GM23248 (cell line): Measurements from ENCODE around the gene MAGI1. TPM values are rescaled to one million over a fixed set of nuclear protein-coding genes. Genes with fewer than 3 reads are reported as not detected.
"Not testable (repeated sequence)": the region's sequence is repeated elsewhere in the genome, so short reads cannot be mapped to it uniquely, and the experiment has no call there.

ENCODE experiments used
- DNase-seq: peaks from one replicate; pipeline ENCODE4 v3.0.0-alpha.2; 2015
- H2AFZ ChIP-seq: fragments of 200-600 bp; sonication (generic); 2 replicates; pipeline ENCODE4 v1.6.1; 2016; ENCODE audit warnings: antibody characterized with exemption
- H3F3A ChIP-seq: fragments of 200-600 bp; sonication (generic); 2 replicates; pipeline ENCODE4 v1.6.1; 2016; ENCODE audit warnings: mild to moderate bottlenecking, antibody characterized with exemption, mixed run types; ENCODE audit not compliant: insufficient read depth
- H3K27ac ChIP-seq: fragments of 200-600 bp; sonication (generic); 2 replicates; pipeline ENCODE4 v1.5.1; 2016; ENCODE audit warnings: mild to moderate bottlenecking
- H3K27me3 ChIP-seq: fragments of 200-600 bp; sonication (generic); replicated peaks from 2 replicates; pipeline ENCODE4 v1.6.1; 2016; ENCODE audit warnings: mild to moderate bottlenecking; ENCODE audit not compliant: insufficient read depth
- H3K36me3 ChIP-seq: fragments of 200-600 bp; sonication (generic); 2 replicates; pipeline ENCODE4 v1.6.1; 2016; ENCODE audit warnings: low read depth, mild to moderate bottlenecking
- H3K4me1 ChIP-seq: fragments of 200-600 bp; sonication (generic); 2 replicates; pipeline ENCODE4 v1.6.1; 2016; ENCODE audit warnings: mild to moderate bottlenecking; ENCODE audit not compliant: insufficient read depth
- H3K4me2 ChIP-seq: fragments of 200-600 bp; sonication (generic); one replicate; pipeline ENCODE4 v1.6.1; 2016; ENCODE audit warnings: mild to moderate bottlenecking; ENCODE audit not compliant: unreplicated experiment
- H3K4me3 ChIP-seq: fragments of 200-600 bp; sonication (generic); 2 replicates; pipeline ENCODE4 v1.5.1; 2016; ENCODE audit warnings: mild to moderate bottlenecking
- H3K79me2 ChIP-seq: fragments of 200-600 bp; sonication (generic); 2 replicates; pipeline ENCODE4 v1.6.1; 2016; ENCODE audit warnings: mild to moderate bottlenecking; ENCODE audit not compliant: insufficient read depth
- H3K9ac ChIP-seq: fragments of 200-600 bp; sonication (generic); 2 replicates; pipeline ENCODE4 v1.6.1; 2016; ENCODE audit warnings: mild to moderate bottlenecking
- H3K9me2 ChIP-seq: fragments of 200-600 bp; sonication (generic); 2 replicates; pipeline ENCODE4 v1.6.1; 2016; ENCODE audit warnings: mixed run types, mild to moderate bottlenecking, moderate library complexity; ENCODE audit not compliant: insufficient read depth
- H3K9me3 ChIP-seq: fragments of 200-600 bp; sonication (generic); one replicate; pipeline ENCODE4 v1.6.1; 2017; ENCODE audit warnings: low read depth
- H4K20me1 ChIP-seq: fragments of 200-600 bp; sonication (generic); 2 replicates; pipeline ENCODE4 v1.6.0; 2016; ENCODE audit not compliant: insufficient read depth
- EZH2 ChIP-seq: fragments of 200-600 bp; sonication (generic); IDR thresholded peaks from 2 replicates; pipeline ENCODE4 v1.6.1; 2018; ENCODE audit warnings: antibody characterized with exemption, mild to moderate bottlenecking; ENCODE audit not compliant: insufficient read depth, poor library complexity, severe bottlenecking
- EZH2phosphoT487 ChIP-seq: fragments of 200-600 bp; sonication (generic); IDR thresholded peaks from 2 replicates; pipeline ENCODE4 v1.6.1; 2018; ENCODE audit warnings: antibody characterized with exemption, moderate library complexity, mild to moderate bottlenecking, low read depth; ENCODE audit not compliant: insufficient read depth
- WGBS, 2 experiments: methylation state at CpG; one replicate each; pipeline ENCODE4 v1.1.6; 2015 to 2017; ENCODE audit warnings: low lambda C conversion rate in 2 of 2, low coverage in 1 of 2; ENCODE audit errors: missing lambda C conversion rate in 2 of 2; 5-methylcytosine and 5-hydroxymethylcytosine counted together
- in situ Hi-C: fragments of 300-500 bp; cut with MboI; formaldehyde crosslinking; loops from 2 replicates; pipeline ENCODE4 v1.15.0; 2020
- polyA plus RNA-seq: library from polyadenylated mRNA; unstranded; fragments of >200 nt; fragmentation: Nextera tagmentation; extraction: Ambion mirVana; gene quantifications from 2 replicates; pipeline ENCODE4 v1.2.1, GENCODE V29; 2016
- total RNA-seq: library from RNA; depleted of rRNA; stranded (reverse); fragments of >200 nt; shearing (Covaris generic); gene quantifications from 2 replicates; pipeline ENCODE4 v1.2.3, GENCODE V29; 2014

Gene MAGI1
- total and polyA plus RNA-seq, 2 experiments from 2014 or later: 7.3 to 13.8 TPM

DNA sequence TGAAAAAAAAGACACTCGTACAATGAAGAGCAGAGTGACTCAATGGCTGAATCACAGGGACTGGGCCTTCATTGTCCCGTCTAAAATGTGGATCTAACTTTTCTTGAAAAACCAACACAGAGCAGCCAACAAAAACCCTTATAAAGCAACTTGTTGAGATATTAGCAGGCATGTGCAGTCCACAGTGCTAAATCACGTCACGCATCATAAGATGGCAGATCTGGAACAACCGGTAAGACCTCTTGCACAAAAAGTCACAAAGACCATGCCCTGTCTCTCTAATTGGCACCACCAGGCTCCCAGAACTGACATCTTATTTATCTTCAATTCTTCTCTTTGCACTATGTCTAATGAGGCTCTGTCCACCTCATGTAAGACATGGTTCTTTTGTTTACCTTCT, 177.0 kb downstream of the MAGI1 start:
- in situ Hi-C loops: no loop called here
- no peak overlapping the region for H3K4me2 ChIP-seq
- no peaks in the 10 kb centered on the region for H3K9me2 ChIP-seq
- no peak overlapping the region for H3K4me3 ChIP-seq
- H3K36me3 ChIP-seq: no peaks in the 10 kb centered on the region
- peaks cover 81% of the 10 kb centered on the region for H3K79me2 ChIP-seq
- no peaks in the 10 kb centered on the region; the same call in 1 of the 2 replicates for H3K4me1 ChIP-seq
- no peak overlapping the region for H2AFZ ChIP-seq
- TF ChIP-seq EZH2phosphoT487 (no peak), EZH2 (no peak)
- H3F3A ChIP-seq: no peaks in the 10 kb centered on the region
- H3K9me3 ChIP-seq: no peaks in the 10 kb centered on the region
- no peak for DNase-seq
- H3K27ac ChIP-seq: no peak overlapping the region
- WGBS, 2 experiments: 64 to 69% methylated on average over 5 of the region's 5 CpGs
- H4K20me1 ChIP-seq: no peaks in the 10 kb centered on the region; the same call in 1 of the 2 replicates
- no peak overlapping the region for H3K9ac ChIP-seq
- no peaks in the 10 kb centered on the region for H3K27me3 ChIP-seq

GRCh38 chr3:65859612-65860011, 179.1 kb downstream of the MAGI1 start:
- H3K27me3 ChIP-seq, H3K9me3 ChIP-seq, H3K9me2 ChIP-seq, DNase-seq, H3K4me3 ChIP-seq, H2AFZ ChIP-seq, H3K36me3 ChIP-seq, in situ Hi-C loops, H3K27ac ChIP-seq, H3K9ac ChIP-seq, H4K20me1 ChIP-seq, H3F3A ChIP-seq, H3K4me2 ChIP-seq: not testable (repeated sequence)
- peaks cover 83% of the 10 kb centered on the region for H3K79me2 ChIP-seq
- 94 to 96% methylated on average over 6 to 7 of the region's 7 CpGs for WGBS, 2 experiments
- peaks cover 11% of the 10 kb centered on the region for H3K4me1 ChIP-seq

- TF ChIP-seq EZH2 (no peak), EZH2phosphoT487 (no peak)
- Histone ChIP-seq H2AFZ (no peak overlapping the region), H3K4me1 (peaks cover 15% of the 10 kb centered on the region), H3K36me3 (no peaks in the 10 kb centered on the region), H3K9me3 (no peaks in the 10 kb centered on the region), H4K20me1 (no peaks in the 10 kb centered on the region), H3K27ac (no peak overlapping the region), H3K9me2 (no peaks in the 10 kb centered on the region), H3K9ac (no peak overlapping the region), H3K79me2 (peaks cover 83% of the 10 kb centered on the region), H3K4me2 (no peak overlapping the region), H3K27me3 (no peaks in the 10 kb centered on the region), H3F3A (no peaks in the 10 kb centered on the region), H3K4me3 (no peak overlapping the region)
- 94 to 96% methylated on average over 6 of the region's 6 CpGs for WGBS, 2 experiments
- in situ Hi-C loops: no loop called here
- DNase-seq: no peak
Measured at GRCh38 chr3:65858749-65859148, 180.0 kb downstream of the MAGI1 start.

DNA sequence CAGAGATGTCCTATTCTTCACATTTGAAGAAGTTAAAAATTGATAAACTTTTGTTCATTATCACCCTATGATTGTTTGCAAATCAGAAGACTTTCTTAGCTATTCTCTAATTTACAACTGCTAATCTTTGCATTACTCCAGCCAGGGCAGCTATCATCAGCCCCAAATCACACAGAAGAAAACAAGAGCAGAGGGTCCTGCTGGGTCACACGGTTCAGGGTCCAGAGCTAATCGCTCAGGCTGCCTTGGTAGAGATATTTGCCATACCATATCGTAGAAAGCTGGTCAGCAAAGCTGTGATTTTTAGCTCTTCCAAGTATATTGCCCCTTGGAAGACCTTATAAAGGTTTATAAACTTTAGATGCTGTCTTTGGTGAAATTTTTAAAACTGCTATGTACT, 181.4 kb downstream of the MAGI1 start:
- no peak for TF ChIP-seq EZH2
- no peak for TF ChIP-seq EZH2phosphoT487
- no peak overlapping the region for H3K4me2 ChIP-seq
- no peak for DNase-seq
- 37 to 52% methylated on average over 3 of the region's 3 CpGs for WGBS, 2 experiments
- no peaks in the 10 kb centered on the region for H3K36me3 ChIP-seq
- no peaks in the 10 kb centered on the region for H3K27me3 ChIP-seq
- H4K20me1 ChIP-seq: no peaks in the 10 kb centered on the region
- H3K4me3 ChIP-seq: no peak overlapping the region
- no peaks in the 10 kb centered on the region for H3K9me2 ChIP-seq
- H2AFZ ChIP-seq: no peak overlapping the region
- no peaks in the 10 kb centered on the region for H3F3A ChIP-seq
- H3K9me3 ChIP-seq: no peaks in the 10 kb centered on the region
- H3K27ac ChIP-seq: no peak overlapping the region
- in situ Hi-C loops: no loop called here
- no peak overlapping the region for H3K9ac ChIP-seq
- peaks cover 83% of the 10 kb centered on the region for H3K79me2 ChIP-seq
- H3K4me1 ChIP-seq: peaks cover 15% of the 10 kb centered on the region

GRCh38 chr3:65856907-65857306, 181.8 kb downstream of the MAGI1 start:
- Histone ChIP-seq H3K9me3 (no peaks in the 10 kb centered on the region), H3K4me3 (no peak overlapping the region), H3K4me2 (no peak overlapping the region), H3K9ac (no peak overlapping the region), H3K27me3 (no peaks in the 10 kb centered on the region), H3K79me2 (peaks cover 83% of the 10 kb centered on the region), H2AFZ (no peak overlapping the region), H3K4me1 (peaks cover 18% of the 10 kb centered on the region), H3F3A (no peaks in the 10 kb centered on the region), H3K36me3 (no peaks in the 10 kb centered on the region), H3K27ac (no peak overlapping the region), H4K20me1 (no peaks in the 10 kb centered on the region), H3K9me2 (no peaks in the 10 kb centered on the region)
- 76 to 88% methylated on average over 2 of the region's 2 CpGs for WGBS, 2 experiments
- TF ChIP-seq EZH2phosphoT487: no peak
- TF ChIP-seq EZH2: no peak
- DNase-seq: no peak
- in situ Hi-C loops: no loop called here
